Fibroblast of lung (primary cell): ENCODE data around the gene SLC18B1. TPM values are rescaled to one million over a fixed set of nuclear protein-coding genes. Genes with fewer than 3 reads are reported as not detected.
A peak's percentile ranks its signal among the peaks of the same experiment; 100 is the strongest.

Experiments
- DNase-seq, 2 donors: peaks; one replicate each; pipeline versions ENCODE4 v3.0.0 to v3.0.0-alpha.2; 2010; ENCODE audit warnings: low read depth in 2 of 2
- H2AFZ ChIP-seq: 2 replicates; pipeline ENCODE4 v1.5.1; 2012; ENCODE audit warnings: low read length, control low read depth, inconsistent platforms
- H3K27ac ChIP-seq: 2 replicates; pipeline ENCODE4 v1.5.1; 2011; ENCODE audit warnings: low read length, control low read depth; ENCODE audit not compliant: insufficient read depth
- H3K27me3 ChIP-seq: 2 replicates; pipeline ENCODE4 v1.5.1; 2011; ENCODE audit warnings: mild to moderate bottlenecking, low read length; ENCODE audit not compliant: control insufficient read depth, insufficient read depth
- H3K36me3 ChIP-seq: 2 replicates; pipeline ENCODE4 v1.5.1; 2011; ENCODE audit warnings: low read length; ENCODE audit not compliant: control insufficient read depth, insufficient read depth
- H3K4me1 ChIP-seq: 2 replicates; pipeline ENCODE4 v1.5.1; 2011; ENCODE audit warnings: low read length; ENCODE audit not compliant: control insufficient read depth, insufficient read depth; ENCODE audit errors: extremely low read depth
- H3K4me2 ChIP-seq: 2 replicates; pipeline ENCODE4 v1.5.1; 2011; ENCODE audit warnings: low read length, control low read depth; ENCODE audit not compliant: insufficient read depth; ENCODE audit errors: extremely low read depth
- H3K4me3 ChIP-seq, 4 experiments: fragments of 200-600 bp in 1 of 4; sonication (generic) in 1 of 4; replicated peaks in 1 of 4; 2 replicates each; pipeline ENCODE4 v1.5.1; 2011 to 2016; ENCODE audit warnings: low read length in 4 of 4, low read depth in 3 of 4, mild to moderate bottlenecking in 3 of 4, control low read depth in 2 of 4, inconsistent platforms in 1 of 4, mixed read lengths in 1 of 4; ENCODE audit not compliant: insufficient read depth in 1 of 4; ENCODE audit errors: control extremely low read depth in 1 of 4
- H3K79me2 ChIP-seq: 2 replicates; pipeline ENCODE4 v1.5.1; 2012; ENCODE audit warnings: mild to moderate bottlenecking, low read length, inconsistent platforms; ENCODE audit not compliant: control insufficient read depth, insufficient read depth
- H3K9ac ChIP-seq: 2 replicates; pipeline ENCODE4 v1.5.1; 2011; ENCODE audit warnings: mild to moderate bottlenecking, low read length, control low read depth; ENCODE audit not compliant: insufficient read depth
- H3K9me3 ChIP-seq: 2 replicates; pipeline ENCODE4 v1.5.1; 2012; ENCODE audit warnings: low read depth, low read length; ENCODE audit not compliant: control insufficient read depth, insufficient read depth
- H4K20me1 ChIP-seq: 2 replicates; pipeline ENCODE4 v1.5.1; 2011; ENCODE audit warnings: low read length; ENCODE audit not compliant: control insufficient read depth, insufficient read depth; ENCODE audit errors: extremely low read depth
- EZH2 ChIP-seq: IDR thresholded peaks from 2 replicates; pipeline ENCODE4 v1.5.1; 2012; ENCODE audit warnings: low read length, control low read depth, mild to moderate bottlenecking; ENCODE audit errors: missing control alignments
- polyA plus RNA-seq, 2 donors: library from polyadenylated mRNA; depleted of rRNA in 1 of 2; stranded (reverse) in 1 of 2; unstranded in 1 of 2; fragments of >200 nt; gene quantifications; 2 replicates each; pipeline ENCODE4 v1.2.1, GENCODE V29; 2011 to 2012; ENCODE audit warnings: missing spikeins in 1 of 2
- total RNA-seq: library from RNA; depleted of rRNA; stranded (reverse); fragments of >200 nt; gene quantifications from 2 replicates; pipeline ENCODE4 v1.2.1, GENCODE V29; 2014
- TF ChIP-seq, protein P1 (sequence below), 2 donors: IDR thresholded peaks in 1 of 2; conservative IDR thresholded peaks in 1 of 2; 1 replicate in 1 of 2; 2 replicates in 1 of 2; pipeline ENCODE4 v1.5.1; 2011 to 2012; ENCODE audit warnings: low read length in 2 of 2, control low read depth in 1 of 2, inconsistent platforms in 1 of 2, low read depth in 1 of 2, mild to moderate bottlenecking in 1 of 2

SLC18B1 gene
- total and polyA plus RNA-seq, 2 donors (not counting 1 experiment from before 2014, with no cell fraction given) = 4.9 to 8.1 TPM

DNA sequence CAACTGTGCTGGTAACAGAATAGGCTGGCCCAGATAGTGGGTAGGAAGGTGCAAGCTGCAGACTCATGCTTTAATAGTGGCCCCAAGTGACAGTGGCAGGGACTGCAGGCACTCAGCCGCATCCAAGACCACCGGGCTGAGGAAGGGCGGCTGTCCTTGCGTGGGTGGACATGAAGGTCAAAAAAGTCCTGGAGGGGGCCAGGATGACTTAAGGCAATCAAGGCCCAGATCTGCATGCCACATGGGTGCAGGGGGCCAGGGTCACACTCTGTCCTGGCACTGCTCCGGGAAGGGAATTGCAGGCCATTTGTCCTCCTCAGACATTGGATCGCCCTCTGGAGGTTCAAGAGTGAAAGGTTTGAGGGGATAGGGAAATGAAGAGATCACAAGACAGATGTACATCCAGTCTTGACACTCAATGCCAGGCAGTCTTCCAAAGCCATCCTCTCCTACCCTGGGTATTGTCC is 30.4 kb downstream of the SLC18B1 start:
- Histone ChIP-seq H3K36me3 (no peaks in the 10 kb centered on the region), H3K9me3 (no peaks in the 10 kb centered on the region), H3K4me1 (peaks cover 6% of the 10 kb centered on the region), H3K27me3 (no peaks in the 10 kb centered on the region), H3K4me2 (no peak overlapping the region), H3K4me3 (no peak overlapping the region), H3K9ac (no peak overlapping the region), H3K27ac (no peak overlapping the region), H2AFZ (no peak overlapping the region), H4K20me1 (no peaks in the 10 kb centered on the region), H3K79me2 (no peaks in the 10 kb centered on the region)
- peak in 1 of 2 donors; percentile 25 for DNase-seq
- TF ChIP-seq, protein P1, sequence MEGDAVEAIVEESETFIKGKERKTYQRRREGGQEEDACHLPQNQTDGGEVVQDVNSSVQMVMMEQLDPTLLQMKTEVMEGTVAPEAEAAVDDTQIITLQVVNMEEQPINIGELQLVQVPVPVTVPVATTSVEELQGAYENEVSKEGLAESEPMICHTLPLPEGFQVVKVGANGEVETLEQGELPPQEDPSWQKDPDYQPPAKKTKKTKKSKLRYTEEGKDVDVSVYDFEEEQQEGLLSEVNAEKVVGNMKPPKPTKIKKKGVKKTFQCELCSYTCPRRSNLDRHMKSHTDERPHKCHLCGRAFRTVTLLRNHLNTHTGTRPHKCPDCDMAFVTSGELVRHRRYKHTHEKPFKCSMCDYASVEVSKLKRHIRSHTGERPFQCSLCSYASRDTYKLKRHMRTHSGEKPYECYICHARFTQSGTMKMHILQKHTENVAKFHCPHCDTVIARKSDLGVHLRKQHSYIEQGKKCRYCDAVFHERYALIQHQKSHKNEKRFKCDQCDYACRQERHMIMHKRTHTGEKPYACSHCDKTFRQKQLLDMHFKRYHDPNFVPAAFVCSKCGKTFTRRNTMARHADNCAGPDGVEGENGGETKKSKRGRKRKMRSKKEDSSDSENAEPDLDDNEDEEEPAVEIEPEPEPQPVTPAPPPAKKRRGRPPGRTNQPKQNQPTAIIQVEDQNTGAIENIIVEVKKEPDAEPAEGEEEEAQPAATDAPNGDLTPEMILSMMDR (conservative IDR thresholded peaks at IDR 0.05 in 1 of 2, IDR thresholded peaks at IDR 0.05 in 1 of 2; ENCODE audit: low read depth in 1 of 2, low read length in 2 of 2) = peak; percentile 4 to 28
- no peak for TF ChIP-seq EZH2

DNA sequence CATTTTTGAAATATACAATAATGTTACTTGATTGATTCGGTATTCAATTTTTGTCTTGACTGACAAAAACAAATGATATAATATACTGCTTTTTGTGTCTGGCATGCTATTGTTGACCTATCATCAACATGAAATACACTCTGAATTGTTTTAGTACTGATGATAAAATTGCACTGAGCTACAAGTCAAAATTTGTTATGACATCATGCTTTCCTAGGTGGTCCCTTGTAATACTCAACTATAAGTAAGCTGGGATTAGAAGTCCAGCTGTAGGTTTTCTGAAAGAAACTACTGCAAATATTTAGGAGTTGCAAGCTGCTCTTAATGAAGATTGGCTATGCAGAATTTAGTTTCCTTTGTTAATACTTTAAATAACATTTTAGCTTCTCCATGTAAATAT is 32.9 kb downstream of the SLC18B1 start:
- Histone ChIP-seq H3K9me3 (no peaks in the 10 kb centered on the region), H3K4me1 (peaks cover 6% of the 10 kb centered on the region), H3K4me2 (no peak overlapping the region), H3K79me2 (no peaks in the 10 kb centered on the region), H3K27ac (no peak overlapping the region), H3K4me3 (no peak overlapping the region), H3K9ac (no peak overlapping the region), H2AFZ (no peak overlapping the region), H4K20me1 (no peaks in the 10 kb centered on the region), H3K36me3 (no peaks in the 10 kb centered on the region), H3K27me3 (no peaks in the 10 kb centered on the region)
- no peak for DNase-seq
- TF ChIP-seq, protein P1 (conservative IDR thresholded peaks at IDR 0.05 in 1 of 2, IDR thresholded peaks at IDR 0.05 in 1 of 2; ENCODE audit: low read depth in 1 of 2, low read length in 2 of 2) = no peak
- no peak for TF ChIP-seq EZH2

DNA sequence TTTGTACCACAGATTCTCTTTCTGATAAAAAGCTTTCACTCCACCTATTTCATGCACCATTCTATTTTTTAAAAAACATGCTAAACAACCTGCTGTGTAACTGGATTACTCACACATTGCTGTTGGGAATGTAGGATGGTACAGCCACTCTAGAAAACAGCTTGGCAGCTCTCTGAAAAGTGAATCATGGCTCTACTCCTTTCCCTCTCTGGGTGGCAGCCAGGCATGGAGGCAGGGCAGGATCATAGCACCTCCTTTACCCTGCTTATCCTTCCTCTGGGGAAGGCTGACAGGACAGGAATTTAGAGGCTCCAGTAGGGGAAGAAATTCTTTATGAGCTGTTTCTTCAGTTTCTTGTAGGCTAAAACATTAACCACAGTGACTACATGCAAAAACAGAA is 34.1 kb downstream of the SLC18B1 start:
- Histone ChIP-seq H3K4me3 (no peak overlapping the region), H3K4me1 (peaks cover 6% of the 10 kb centered on the region), H3K27me3 (no peaks in the 10 kb centered on the region), H3K4me2 (peak overlapping the region; percentile 35), H3K36me3 (no peaks in the 10 kb centered on the region), H3K9me3 (no peaks in the 10 kb centered on the region), H3K79me2 (no peaks in the 10 kb centered on the region), H2AFZ (no peak overlapping the region), H3K27ac (no peak overlapping the region), H4K20me1 (no peaks in the 10 kb centered on the region), H3K9ac (no peak overlapping the region)
- TF ChIP-seq EZH2 = no peak
- TF ChIP-seq, protein P1 (conservative IDR thresholded peaks at IDR 0.05 in 1 of 2, IDR thresholded peaks at IDR 0.05 in 1 of 2; ENCODE audit: low read depth in 1 of 2, low read length in 2 of 2) = no peak
- peak; percentile 80 to 88 for DNase-seq
